ENCODE results near the gene LCN10.

DNA sequence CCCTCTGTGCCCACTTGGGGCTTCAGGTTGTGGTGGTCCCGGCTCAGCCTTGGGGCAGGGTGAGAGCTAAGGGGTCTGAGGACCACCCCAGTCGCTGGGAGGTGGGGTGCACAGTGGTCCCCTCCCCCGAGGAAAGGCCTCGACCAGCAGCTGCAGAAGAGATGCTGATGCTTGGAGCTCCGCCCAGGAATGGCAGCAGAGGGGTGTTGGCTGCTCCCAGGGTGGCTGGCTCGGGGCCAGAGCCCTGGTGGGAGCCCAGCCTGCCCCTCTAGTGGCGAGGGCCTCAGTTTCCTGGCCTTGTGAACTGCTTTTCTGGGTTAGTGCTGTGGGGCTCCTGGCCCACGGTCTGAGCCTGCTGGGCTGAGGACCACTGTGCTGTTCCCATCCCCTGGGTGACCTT, 29.2 kb downstream of the LCN10 start:
- TF ChIP-seq SUZ12 (IDR thresholded peaks at IDR 0.05; ENCODE audit: extremely low read depth, insufficient read depth, insufficient read length) (no peak), ZNF274 (IDR thresholded peaks at IDR 0.05; ENCODE audit: low read depth, low read length) (no peak)

Measured in NT2/D1 (cell line).